Stimulated activated CD8-positive, alpha-beta memory T cell treated with anti-CD3 and anti-CD28 coated beads, Interleukin-7, amount 100 ng/mL, for 4 hours (primary cell): ENCODE data around the gene VMAC.

ENCODE experiments used
- DNase-seq, 2 donors: peaks; one replicate each; pipeline ENCODE4 v3.0.0-alpha.2; 2020; ENCODE audit warnings: low read depth in 2 of 2

VMAC gene

DNA sequence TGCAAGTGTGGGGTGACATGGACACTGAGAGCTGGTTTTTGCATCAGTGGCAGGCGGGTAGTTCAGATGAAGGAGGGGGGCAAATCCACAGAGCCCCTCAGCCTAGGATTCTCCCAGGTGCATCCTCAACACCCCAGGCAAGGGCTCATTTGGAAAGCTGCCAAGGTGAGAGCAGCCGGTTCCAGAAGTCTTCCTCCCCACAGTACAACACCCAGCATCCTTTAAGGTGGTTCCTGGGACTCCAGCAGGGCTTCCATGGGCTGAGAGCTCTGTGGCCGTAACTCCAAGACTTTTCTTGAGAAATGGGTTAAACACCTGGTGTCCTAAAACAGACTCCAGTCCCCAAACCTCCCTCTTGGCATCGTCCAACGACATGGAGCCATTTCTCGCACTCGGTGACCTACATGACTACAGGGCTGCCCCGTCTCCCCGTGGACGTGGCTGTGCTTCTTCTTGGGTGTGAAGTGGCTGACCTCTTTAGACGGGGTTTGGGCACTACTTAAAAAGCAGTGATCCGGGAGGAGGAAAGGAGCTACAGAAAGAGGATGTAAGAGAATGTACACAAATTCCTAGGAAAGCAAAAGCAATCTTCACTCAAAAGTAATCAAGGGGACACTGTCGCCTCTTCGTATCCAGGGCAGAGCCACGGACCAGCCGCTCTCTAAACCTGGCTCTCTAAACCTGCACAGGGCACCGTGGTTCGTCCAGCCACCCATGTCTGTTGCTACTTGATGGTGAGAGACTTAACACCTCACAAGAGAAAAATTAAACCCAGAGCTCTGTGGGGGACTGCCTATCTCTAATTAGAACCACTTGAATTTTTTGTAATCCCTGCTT is 47.7 kb downstream of the VMAC start:
- DNase-seq = no peak

DNA sequence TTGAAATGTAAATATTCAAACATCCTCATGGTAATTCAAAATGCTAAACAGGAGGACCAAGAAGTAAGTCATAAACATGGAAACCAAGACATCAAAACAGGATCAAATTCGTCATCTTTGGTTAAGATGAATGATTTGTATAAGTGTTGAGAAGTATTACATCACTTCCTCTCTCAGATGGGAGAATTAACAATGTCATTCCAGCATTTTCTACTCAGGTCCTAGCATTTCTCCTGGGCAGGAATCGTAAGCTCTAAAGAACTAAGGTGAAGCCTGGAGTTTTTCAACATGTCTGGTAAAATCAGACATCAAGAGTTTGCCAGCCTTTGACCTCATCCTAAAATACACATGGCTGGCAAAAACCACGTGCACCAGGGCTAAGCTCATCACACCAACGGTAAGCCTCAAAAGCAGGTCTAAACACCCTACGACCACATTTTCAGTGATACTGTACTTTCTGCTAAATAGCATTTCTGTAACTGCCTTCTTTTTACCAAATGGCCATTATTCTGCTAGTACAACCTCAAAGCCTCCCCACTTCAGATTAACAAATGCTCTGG is 48.4 kb downstream of the VMAC start:
- no peak for DNase-seq

DNA sequence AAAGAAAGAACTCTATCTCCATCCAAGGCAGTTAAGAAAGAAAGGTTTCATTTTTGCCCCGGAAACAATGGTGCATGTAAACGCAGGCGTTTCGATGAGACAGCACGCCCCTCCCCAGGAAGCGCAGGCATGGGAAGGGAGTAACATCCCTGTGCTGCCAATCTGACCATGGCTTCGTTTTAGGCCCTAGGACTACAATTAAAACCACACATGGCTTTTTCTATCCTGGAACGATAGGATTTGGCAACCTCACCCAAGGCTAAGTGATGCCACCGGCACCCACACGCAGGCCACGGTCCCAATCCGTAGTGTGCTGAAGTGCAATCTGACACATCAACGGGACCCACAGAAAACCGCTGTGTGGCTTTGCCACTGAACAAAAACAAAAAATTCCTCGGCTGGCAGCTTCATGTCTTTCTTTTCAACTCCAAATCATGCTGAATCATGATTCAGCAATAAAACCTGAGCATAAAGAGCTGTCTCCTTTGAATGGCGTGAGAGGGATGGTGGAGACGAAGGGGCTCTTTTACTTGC is 49.1 kb downstream of the VMAC start:
- DNase-seq = peak in 1 of 2 donors; percentile 25

DNA sequence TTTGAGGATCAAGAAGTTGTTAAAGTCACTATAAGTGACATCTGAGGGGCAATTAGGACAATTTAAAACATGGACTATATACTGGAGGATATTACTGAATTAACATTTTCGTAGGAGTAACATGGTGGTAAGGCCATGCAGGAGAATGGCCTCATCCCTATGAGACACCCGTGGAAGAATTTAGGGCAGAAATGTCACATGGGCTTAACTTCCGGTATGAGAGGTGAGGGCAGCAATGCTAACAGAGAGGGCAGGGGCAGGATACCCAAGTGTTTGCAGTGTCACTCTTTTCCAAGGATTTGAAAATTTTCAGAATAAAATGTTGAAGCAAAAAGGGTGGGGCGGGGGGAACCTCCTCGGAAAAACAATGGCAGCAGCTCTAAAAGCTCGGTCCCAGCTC is 49.6 kb downstream of the VMAC start:
- no peak for DNase-seq

DNA sequence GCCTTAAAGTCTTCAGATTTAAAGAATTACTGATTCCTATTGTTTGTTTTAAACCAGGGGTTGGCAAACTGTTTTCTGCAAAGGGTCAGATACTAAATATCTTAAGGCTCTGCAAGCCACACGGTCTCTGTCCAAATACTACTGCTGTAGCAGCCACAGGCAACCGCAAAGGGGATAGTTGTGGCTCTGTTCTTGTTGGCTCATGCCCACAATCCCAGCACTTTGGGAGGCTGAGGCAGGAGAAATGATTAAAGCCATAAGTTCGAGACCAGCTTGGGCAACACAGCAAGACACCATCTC is 50.9 kb downstream of the VMAC start:
- no peak for DNase-seq

DNA sequence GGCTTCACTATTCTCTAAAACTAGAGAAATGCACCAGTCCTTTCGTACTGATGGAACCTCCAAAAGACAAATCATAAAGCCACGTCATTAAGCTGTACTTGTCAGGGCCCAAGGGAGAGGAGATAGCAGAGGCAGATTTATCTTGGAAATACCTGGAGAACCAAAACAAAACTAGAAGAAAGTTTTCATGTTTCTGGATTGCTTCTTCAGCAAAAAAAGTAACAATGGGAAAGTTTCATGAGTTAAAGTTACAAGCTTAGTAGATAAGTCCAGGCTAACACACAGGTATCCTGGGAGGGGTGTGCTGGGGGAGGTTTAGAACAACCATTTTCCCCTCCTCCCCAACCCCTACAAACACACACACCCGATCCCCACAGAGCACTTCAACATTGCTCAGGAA is 51.7 kb downstream of the VMAC start:
- DNase-seq = no peak

DNA sequence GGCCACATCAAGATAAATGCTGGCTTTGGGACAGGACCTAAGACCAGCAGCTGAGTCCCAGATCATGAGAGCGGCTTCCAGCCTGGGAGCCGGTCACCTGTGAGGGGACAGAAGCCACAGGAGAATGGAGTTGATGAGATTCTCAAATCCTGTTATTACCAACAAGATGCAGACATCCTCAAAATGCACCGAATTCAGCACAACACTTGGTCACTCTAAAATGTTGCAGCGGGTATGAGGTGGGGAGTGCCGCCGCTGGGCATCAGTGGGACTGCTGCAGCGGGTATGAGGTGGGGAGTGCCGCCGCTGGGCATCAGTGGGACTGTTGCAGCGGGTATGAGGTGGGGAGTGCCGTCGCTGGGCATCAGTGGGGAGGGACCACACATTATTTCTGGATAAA is 52.1 kb downstream of the VMAC start:
- no peak for DNase-seq

DNA sequence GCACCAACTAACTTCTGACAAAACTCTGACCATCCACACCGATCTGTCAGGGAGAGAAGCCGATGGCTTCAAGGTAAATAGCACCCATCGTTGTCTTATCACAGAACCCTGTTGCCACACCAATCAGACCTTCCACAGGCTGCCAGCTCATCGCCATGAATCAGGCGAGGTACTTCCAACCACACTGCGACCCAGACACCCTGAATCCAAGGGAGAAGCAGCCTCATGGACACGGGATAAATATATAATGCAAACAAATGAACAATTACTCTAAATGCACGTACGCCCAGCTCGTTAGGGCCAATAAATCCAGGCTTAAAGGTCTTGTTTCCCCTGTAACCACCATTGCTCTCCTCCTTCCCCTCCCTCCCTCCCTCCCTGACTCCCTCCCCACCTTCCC is 52.5 kb downstream of the VMAC start:
- no peak for DNase-seq

DNA sequence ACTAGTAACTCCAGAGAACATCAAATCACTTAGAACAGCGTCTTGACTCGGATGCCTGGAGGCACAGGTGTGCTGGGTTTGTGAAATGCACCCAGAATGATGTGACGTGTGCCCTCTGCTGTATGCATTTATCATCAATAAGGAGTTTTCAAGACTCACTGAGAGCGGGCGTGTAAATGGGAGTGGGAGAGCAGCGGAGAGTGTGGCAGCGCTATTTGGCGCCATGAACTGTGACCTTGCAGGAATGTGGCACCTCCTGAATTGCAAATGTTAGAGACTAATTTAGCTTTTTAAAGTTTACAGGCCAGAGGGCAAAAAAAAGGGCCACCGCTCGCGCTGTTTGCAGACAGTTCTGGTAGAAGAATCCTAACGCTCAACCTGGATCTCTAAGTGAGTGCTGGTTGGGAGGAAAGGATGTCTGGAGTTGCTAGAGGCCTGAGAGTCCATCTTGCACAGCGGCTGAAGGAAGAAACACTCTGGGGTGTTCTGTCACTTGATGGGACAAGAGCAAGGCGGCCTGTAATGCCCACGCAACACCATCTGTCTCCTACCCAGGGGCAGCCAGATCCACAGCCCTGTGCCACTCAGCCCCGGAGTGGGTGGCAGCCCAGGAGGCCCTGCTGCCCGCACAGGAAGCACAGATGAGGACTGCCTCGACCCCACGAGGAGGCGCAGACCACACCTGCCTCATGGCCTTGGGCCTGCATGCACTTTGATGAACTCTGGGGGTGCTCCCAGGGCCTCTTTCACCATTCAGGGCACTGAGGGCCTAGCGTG is 53.6 kb downstream of the VMAC start:
- DNase-seq = no peak

DNA sequence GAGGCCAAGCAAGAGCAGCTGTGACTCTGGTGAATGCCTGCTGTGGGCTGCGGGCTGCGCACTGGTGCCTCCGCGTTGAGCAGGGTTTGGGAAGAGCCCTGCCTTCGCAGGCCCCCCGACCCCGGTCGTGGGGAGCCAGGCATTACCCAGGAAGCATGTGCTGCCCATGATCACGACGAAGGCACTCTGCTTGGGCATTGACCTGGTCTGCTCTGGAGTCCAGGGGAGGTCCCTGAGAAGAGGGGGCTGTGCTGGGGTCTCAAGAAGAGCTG is 54.1 kb downstream of the VMAC start:
- no peak for DNase-seq

DNA sequence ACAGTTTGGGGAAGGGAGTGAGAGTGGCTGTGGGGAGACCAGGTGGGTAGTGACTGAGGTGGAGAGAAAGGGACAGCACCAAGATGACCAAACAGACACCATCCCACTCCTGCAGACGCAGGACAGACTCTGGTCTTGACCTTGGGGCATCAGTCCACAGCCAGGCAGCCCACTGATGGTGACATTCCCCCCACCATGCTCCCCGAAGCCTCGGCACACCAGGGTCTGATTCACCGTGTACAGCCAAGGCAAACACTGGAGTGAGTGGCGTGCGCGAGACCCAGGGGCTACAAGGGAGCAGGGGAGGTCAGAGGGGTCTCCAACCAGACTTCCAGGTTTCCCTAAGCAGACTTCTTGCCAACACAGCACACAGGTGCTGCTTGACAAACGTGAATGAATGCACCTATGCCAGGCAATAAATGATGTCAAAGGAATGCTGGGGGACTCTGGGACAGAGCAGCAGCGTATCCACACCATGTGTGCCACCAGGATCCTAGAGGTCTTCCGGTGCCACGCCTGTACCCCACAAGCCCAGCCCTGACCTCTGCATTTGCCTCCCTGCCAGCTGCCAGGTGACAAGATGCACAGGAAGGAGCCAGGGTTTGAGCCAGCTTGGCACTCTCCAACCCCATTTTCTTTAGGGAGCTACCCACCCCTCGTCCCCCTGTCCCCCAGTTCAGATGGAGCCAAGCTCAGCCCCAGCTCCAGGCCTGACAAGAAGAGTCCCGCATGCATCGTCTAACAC is 54.8 kb downstream of the VMAC start:
- no peak for DNase-seq
